Stimulated activated CD8-positive, alpha-beta memory T cell treated with anti-CD3 and anti-CD28 coated beads, Interleukin-7, amount 100 ng/mL, for 48 hours (primary cell): ENCODE measurements around the gene MORN5.

Source experiments
- DNase-seq, 2 donors: peaks; one replicate each; pipeline ENCODE4 v3.0.0-alpha.2; 2020; ENCODE audit warnings: low read depth in 1 of 2; ENCODE audit errors: extremely low read depth in 1 of 2

The MORN5 gene

GRCh38 chr9:122190597-122191381 lies 31.1 kb downstream of the MORN5 start:
- peak in 1 of 2 donors; percentile 2 for DNase-seq

- no peak for DNase-seq
Observed at GRCh38 chr9:122191584-122191983, 31.9 kb downstream of the MORN5 start.

- no peak for DNase-seq
Observed at GRCh38 chr9:122192261-122192875, 32.7 kb downstream of the MORN5 start.

GRCh38 chr9:122192914-122193525 lies 33.3 kb downstream of the MORN5 start:
- no peak for DNase-seq

GRCh38 chr9:122193651-122194050 lies 33.9 kb downstream of the MORN5 start:
- no peak for DNase-seq

GRCh38 chr9:122195875-122196274 lies 36.2 kb downstream of the MORN5 start:
- no peak for DNase-seq

GRCh38 chr9:122197426-122197825 lies 37.7 kb downstream of the MORN5 start:
- DNase-seq: no peak

GRCh38 chr9:122197882-122198281 lies 38.2 kb downstream of the MORN5 start:
- no peak for DNase-seq

- no peak for DNase-seq
Observed at GRCh38 chr9:122200960-122201595, 41.4 kb downstream of the MORN5 start.

- no peak for DNase-seq
Observed at GRCh38 chr9:122201641-122202040, 41.9 kb downstream of the MORN5 start.

- DNase-seq: no peak
Observed at GRCh38 chr9:122202111-122202510, 42.4 kb downstream of the MORN5 start.

- no peak for DNase-seq
Observed at GRCh38 chr9:122204055-122204454, 44.3 kb downstream of the MORN5 start.

GRCh38 chr9:122204491-122204890 lies 44.8 kb downstream of the MORN5 start:
- DNase-seq: no peak

GRCh38 chr9:122205176-122205575 lies 45.5 kb downstream of the MORN5 start:
- no peak for DNase-seq

GRCh38 chr9:122206118-122207046 lies 46.7 kb downstream of the MORN5 start:
- DNase-seq: no peak

GRCh38 chr9:122207096-122207495 lies 47.4 kb downstream of the MORN5 start:
- no peak for DNase-seq

- DNase-seq: no peak
Observed at GRCh38 chr9:122209451-122209850, 49.7 kb downstream of the MORN5 start.

- DNase-seq: no peak
Observed at GRCh38 chr9:122212473-122213004, 52.8 kb downstream of the MORN5 start.

- no peak for DNase-seq
Observed at GRCh38 chr9:122213102-122213588, 53.4 kb downstream of the MORN5 start.
